Measurements from ENCODE around the gene ARL13B. TPM values are rescaled to one million over a fixed set of nuclear protein-coding genes. Genes with fewer than 3 reads are reported as not detected.

Gene ARL13B
- total and polyA plus RNA-seq, 2 donors (not counting 3 experiments of a cell fraction or from before 2014, with no cell fraction given) = 3.8 to 8.6 TPM

- FAIRE-seq = no peak
- dilution Hi-C loops (cut with MboI; ENCODE audit: extremely low pct_ligation_motif_present, low sequenced_read_pairs) = no loop called here
Measured at GRCh38 chr3:94019659-94020058, 39.7 kb downstream of the ARL13B start.

More at GRCh38 chr3:94019659-94020058, 39.7 kb downstream of the ARL13B start:
- BruUV-seq (replicated peaks) = no TSS peak
- no peaks in the 10 kb centered on the region for H3K79me2 ChIP-seq (ENCODE audit: control insufficient read depth, insufficient read depth, low read length)
- no peak overlapping the region for H2AFZ ChIP-seq (ENCODE audit: low read depth, low read length)
- H3K27ac ChIP-seq (ENCODE audit: insufficient read depth, low read depth, low read length) = no peak overlapping the region
- no peak overlapping the region for H3K4me3 ChIP-seq (replicated peaks in 1 of 3; ENCODE audit: insufficient read depth in 1 of 3, low read depth in 1 of 3, low read length in 3 of 3)
- H3K9ac ChIP-seq (replicated peaks; ENCODE audit: extremely low read depth, insufficient read depth, low read length) = no peak overlapping the region
- no peak for TF ChIP-seq GATA2 (IDR thresholded peaks at IDR 0.05; ENCODE audit: insufficient read depth, insufficient read length, low read depth, low read length)
- no peak for TF ChIP-seq EZH2 (IDR thresholded peaks at IDR 0.05; ENCODE audit: borderline replicate concordance, low read depth, low read length, severe bottlenecking)
- TF ChIP-seq JUN (IDR thresholded peaks at IDR 0.05; ENCODE audit: borderline replicate concordance, insufficient read depth, insufficient read length, low read depth) = no peak
- no peak for TF ChIP-seq MYC (IDR thresholded peaks at IDR 0.05; ENCODE audit: low read depth, low read length)
- TF ChIP-seq POLR2A (IDR thresholded peaks at IDR 0.05; ENCODE audit: low read depth, low read length) = no peak
- no peak for TF ChIP-seq CTCF (IDR thresholded peaks at IDR 0.05; ENCODE audit: extremely low read depth in 1 of 2, insufficient read depth in 1 of 2, low read depth in 1 of 2, low read length in 2 of 2)
- TF ChIP-seq MAX (IDR thresholded peaks at IDR 0.05; ENCODE audit: insufficient read depth, insufficient read length) = no peak
- TF ChIP-seq POLR2AphosphoS5 (IDR thresholded peaks at IDR 0.05; ENCODE audit: insufficient read depth, low read depth, low read length) = no peak
- no peak for TF ChIP-seq FOS (IDR thresholded peaks at IDR 0.05; ENCODE audit: borderline replicate concordance, insufficient read depth, low read length)
- no peak overlapping the region for H3K4me2 ChIP-seq (ENCODE audit: insufficient read depth, low read length)
- CTCF ChIA-PET = interaction anchor here (1.5 kb wide), 1 partner anchor 15 kb away, joined by 5 read pairs; no protein-coding TSS in a partner anchor
- H3K27me3 ChIP-seq (ENCODE audit: control insufficient read depth in 2 of 2, insufficient read depth in 2 of 2, low read length in 2 of 2) = no peaks in the 10 kb centered on the region
- POLR2A ChIA-PET = no interaction called here
- H3K9me1 ChIP-seq (replicated peaks; ENCODE audit: control insufficient read depth, extremely low read depth, insufficient read depth, low read length) = no peaks in the 10 kb centered on the region
- no peaks in the 10 kb centered on the region for H4K20me1 ChIP-seq (replicated peaks; ENCODE audit: control insufficient read depth, extremely low read depth, insufficient read depth, low read length)
- no peaks in the 10 kb centered on the region for H3K36me3 ChIP-seq (ENCODE audit: control insufficient read depth in 2 of 2, extremely low read depth in 1 of 2, insufficient read depth in 2 of 2, low read length in 2 of 2)
- intact Hi-C loops (cut with micrococcal nuclease) = no loop called here
- no peaks in the 10 kb centered on the region for H3K4me1 ChIP-seq (ENCODE audit: control insufficient read depth, extremely low read depth, insufficient read depth, low read length)
- no peak for DNase-seq (ENCODE audit: low read depth, low spot score)
- no peaks in the 10 kb centered on the region for H3K9me3 ChIP-seq (replicated peaks; ENCODE audit: control insufficient read depth, insufficient read depth, low read length)
